ENCODE results near the gene DHRS7B. TPM values are rescaled to one million over a fixed set of nuclear protein-coding genes. Genes with fewer than 3 reads are reported as not detected.
"Not testable (repeated sequence)": the region's sequence is repeated elsewhere in the genome, so short reads cannot be mapped to it uniquely, and the experiment has no call there.

DHRS7B gene
- total and polyA plus RNA-seq, 4 donors, result 19.4 to 55.6 (median 31.7) TPM

DNA sequence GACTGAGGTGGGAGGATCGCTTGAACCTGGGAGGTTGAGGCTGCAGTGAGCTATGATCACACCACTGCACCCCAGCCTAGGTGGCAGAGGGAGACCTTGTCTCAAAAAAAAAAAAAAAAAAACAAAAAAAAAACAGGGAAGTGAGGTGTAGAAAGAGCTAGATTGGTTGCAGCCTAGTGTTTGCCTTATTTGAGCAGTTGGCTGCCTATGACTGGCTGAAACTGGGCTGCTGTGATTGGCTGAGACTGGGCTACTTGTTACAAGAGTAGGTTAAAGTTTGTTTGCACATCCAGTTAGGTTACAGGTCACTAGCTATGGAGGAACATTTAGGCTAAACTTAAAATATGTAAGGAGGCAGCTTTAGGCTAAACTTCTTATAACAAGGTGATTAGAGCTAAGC lies 5.7 kb downstream of the DHRS7B start:
- ATAC-seq (ENCODE audit: insufficient read depth, low FRiP score), result no peak
- H3K4me1 ChIP-seq (ENCODE audit: control insufficient read depth in 5 of 5, insufficient read depth in 5 of 5, low read length in 5 of 5), result peaks cover 0 to 8% (median 6%) of the 10 kb centered on the region in 5 donors
- WGBS, 2 donors, result 94 to 95% methylated on average over 1 of the region's 1 CpG

DNA sequence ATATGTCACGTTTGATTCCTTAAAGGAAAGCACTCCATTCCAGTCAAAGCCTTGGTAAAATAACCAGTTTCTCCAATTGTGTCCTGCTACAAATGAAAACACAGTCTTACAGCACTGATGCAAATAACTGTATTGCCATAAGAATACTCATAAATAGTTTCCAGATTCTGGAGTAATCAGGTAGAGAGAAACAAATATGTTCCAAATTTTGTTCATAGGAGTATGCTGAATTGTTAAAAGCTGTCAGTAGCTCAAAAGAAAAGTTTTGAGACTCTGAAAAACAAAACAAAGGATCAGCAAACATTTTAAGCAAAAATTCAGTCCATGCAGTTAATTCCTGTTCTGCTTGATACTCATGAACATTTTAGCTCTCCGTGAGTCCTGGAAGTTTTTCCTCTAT lies 7.8 kb downstream of the DHRS7B start:
- H3K27ac ChIP-seq (ENCODE audit: low read depth in 1 of 2, low read length in 1 of 2), result no peak overlapping the region
- no peak overlapping the region for H3K4me3 ChIP-seq
- peaks cover 0 to 2% (median 0%) of the 10 kb centered on the region in 4 donors for H3K9me3 ChIP-seq (ENCODE audit: control insufficient read depth in 4 of 4, insufficient read depth in 3 of 4, low read length in 3 of 4)
- no peaks in the 10 kb centered on the region for H3K27me3 ChIP-seq (ENCODE audit: control insufficient read depth in 3 of 3, insufficient read depth in 3 of 3, low read length in 2 of 3)
- ATAC-seq (ENCODE audit: insufficient read depth, low FRiP score) (no peak), DNase-seq (no peak)
- TF ChIP-seq, protein P1, sequence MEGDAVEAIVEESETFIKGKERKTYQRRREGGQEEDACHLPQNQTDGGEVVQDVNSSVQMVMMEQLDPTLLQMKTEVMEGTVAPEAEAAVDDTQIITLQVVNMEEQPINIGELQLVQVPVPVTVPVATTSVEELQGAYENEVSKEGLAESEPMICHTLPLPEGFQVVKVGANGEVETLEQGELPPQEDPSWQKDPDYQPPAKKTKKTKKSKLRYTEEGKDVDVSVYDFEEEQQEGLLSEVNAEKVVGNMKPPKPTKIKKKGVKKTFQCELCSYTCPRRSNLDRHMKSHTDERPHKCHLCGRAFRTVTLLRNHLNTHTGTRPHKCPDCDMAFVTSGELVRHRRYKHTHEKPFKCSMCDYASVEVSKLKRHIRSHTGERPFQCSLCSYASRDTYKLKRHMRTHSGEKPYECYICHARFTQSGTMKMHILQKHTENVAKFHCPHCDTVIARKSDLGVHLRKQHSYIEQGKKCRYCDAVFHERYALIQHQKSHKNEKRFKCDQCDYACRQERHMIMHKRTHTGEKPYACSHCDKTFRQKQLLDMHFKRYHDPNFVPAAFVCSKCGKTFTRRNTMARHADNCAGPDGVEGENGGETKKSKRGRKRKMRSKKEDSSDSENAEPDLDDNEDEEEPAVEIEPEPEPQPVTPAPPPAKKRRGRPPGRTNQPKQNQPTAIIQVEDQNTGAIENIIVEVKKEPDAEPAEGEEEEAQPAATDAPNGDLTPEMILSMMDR (IDR thresholded peaks at IDR 0.05; ENCODE audit: control extremely low read depth, extremely low read depth), result no peak
- WGBS, 2 donors, result 96 to 97% methylated on average over 2 of the region's 2 CpGs
- peaks cover 0 to 8% (median 0%) of the 10 kb centered on the region in 5 donors for H3K4me1 ChIP-seq (ENCODE audit: control insufficient read depth in 5 of 5, insufficient read depth in 5 of 5, low read length in 5 of 5)
- H3K36me3 ChIP-seq (ENCODE audit: control insufficient read depth in 4 of 4, insufficient read depth in 4 of 4, low read length in 4 of 4), result no peaks in the 10 kb centered on the region
- no peak overlapping the region for H3K9ac ChIP-seq (ENCODE audit: insufficient read depth in 1 of 2, low read length in 2 of 2)

More for the DNA sequence above, 5.7 kb downstream of the DHRS7B start:
- TF ChIP-seq, protein P1 (IDR thresholded peaks at IDR 0.05; ENCODE audit: control extremely low read depth, extremely low read depth), result no peak
- no peak overlapping the region for H3K4me3 ChIP-seq
- H3K36me3 ChIP-seq (ENCODE audit: control insufficient read depth in 4 of 4, insufficient read depth in 4 of 4, low read length in 4 of 4), result no peaks in the 10 kb centered on the region
- H3K27me3 ChIP-seq (ENCODE audit: control insufficient read depth in 3 of 3, insufficient read depth in 3 of 3, low read length in 2 of 3), result no peaks in the 10 kb centered on the region
- H3K9me3 ChIP-seq (ENCODE audit: control insufficient read depth in 4 of 4, insufficient read depth in 3 of 4, low read length in 3 of 4), result peaks cover 0 to 2% (median 0%) of the 10 kb centered on the region in 4 donors
- H3K27ac ChIP-seq (ENCODE audit: low read depth in 1 of 2, low read length in 1 of 2), result no peak overlapping the region
- no peak overlapping the region for H3K9ac ChIP-seq (ENCODE audit: insufficient read depth in 1 of 2, low read length in 2 of 2)
- DNase-seq, result no peak

DNA sequence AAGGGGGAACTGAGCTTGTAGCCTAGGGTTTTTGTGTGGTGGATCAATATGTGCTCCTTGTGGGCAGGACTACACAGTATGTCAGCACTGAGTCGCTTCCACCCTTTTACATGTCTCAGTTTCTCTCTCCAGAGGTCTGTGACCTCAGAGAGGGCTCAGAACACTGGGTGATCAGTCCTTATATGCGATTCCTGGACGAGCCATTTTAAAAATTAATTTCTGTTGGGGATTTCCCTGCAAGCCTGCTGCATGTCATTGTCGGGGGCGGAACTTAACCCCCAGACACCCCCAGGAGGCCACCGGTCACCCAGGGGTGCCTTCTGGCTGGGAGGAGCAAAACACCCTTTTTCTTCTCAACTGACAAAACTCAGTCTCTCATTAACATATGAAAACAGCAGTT lies 14.1 kb downstream of the DHRS7B start:
- H3K4me1 ChIP-seq (ENCODE audit: control insufficient read depth in 5 of 5, insufficient read depth in 5 of 5, low read length in 5 of 5), result no peaks in the 10 kb centered on the region
- TF ChIP-seq, protein P1 (IDR thresholded peaks at IDR 0.05; ENCODE audit: control extremely low read depth, extremely low read depth), result no peak
- H3K27me3 ChIP-seq (ENCODE audit: control insufficient read depth in 3 of 3, insufficient read depth in 3 of 3, low read length in 2 of 3), result no peaks in the 10 kb centered on the region
- H3K36me3 ChIP-seq (ENCODE audit: control insufficient read depth in 4 of 4, insufficient read depth in 4 of 4, low read length in 4 of 4), result peaks cover 0 to 8% (median 0%) of the 10 kb centered on the region in 4 donors
- WGBS, 2 donors, result 43 to 78% methylated on average over 6 of the region's 6 CpGs
- no peak overlapping the region for H3K9ac ChIP-seq (ENCODE audit: insufficient read depth in 1 of 2, low read length in 2 of 2)
- H3K4me3 ChIP-seq, result no peak overlapping the region
- no peaks in the 10 kb centered on the region for H3K9me3 ChIP-seq (ENCODE audit: control insufficient read depth in 4 of 4, insufficient read depth in 3 of 4, low read length in 3 of 4)
- ATAC-seq (ENCODE audit: insufficient read depth, low FRiP score) (no peak), DNase-seq (no peak)
- no peak overlapping the region for H3K27ac ChIP-seq (ENCODE audit: low read depth in 1 of 2, low read length in 1 of 2)

DNA sequence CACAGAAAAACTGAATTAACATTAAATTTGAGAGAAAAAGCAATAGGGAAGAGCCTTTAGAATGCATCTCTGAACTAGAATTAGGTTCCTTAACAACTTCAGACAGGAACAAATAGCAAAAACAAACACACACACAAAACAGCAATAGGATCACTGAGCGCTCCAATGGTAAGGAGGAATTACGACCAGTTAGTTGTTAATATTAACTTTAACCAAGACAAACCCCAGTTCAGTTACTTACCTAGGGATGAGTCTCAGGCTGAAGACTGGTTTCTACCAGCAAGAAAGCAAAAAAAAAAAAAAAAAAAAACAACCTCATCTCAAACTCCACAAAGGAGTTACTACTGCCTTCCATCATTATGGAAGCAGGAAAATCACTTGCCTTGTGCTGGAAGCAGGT lies 14.6 kb downstream of the DHRS7B start:
- Histone ChIP-seq H3K9ac (ENCODE audit: insufficient read depth in 1 of 2, low read length in 2 of 2) (no peak overlapping the region), H3K27ac (ENCODE audit: low read depth in 1 of 2, low read length in 1 of 2) (no peak overlapping the region), H3K36me3 (ENCODE audit: control insufficient read depth in 4 of 4, insufficient read depth in 4 of 4, low read length in 4 of 4) (peaks cover 0 to 8% (median 0%) of the 10 kb centered on the region in 4 donors), H3K27me3 (ENCODE audit: control insufficient read depth in 3 of 3, insufficient read depth in 3 of 3, low read length in 2 of 3) (no peaks in the 10 kb centered on the region), H3K9me3 (ENCODE audit: control insufficient read depth in 4 of 4, insufficient read depth in 3 of 4, low read length in 3 of 4) (no peaks in the 10 kb centered on the region), H3K4me3 (no peak overlapping the region), H3K4me1 (ENCODE audit: control insufficient read depth in 5 of 5, insufficient read depth in 5 of 5, low read length in 5 of 5) (no peaks in the 10 kb centered on the region)
- ATAC-seq (ENCODE audit: insufficient read depth, low FRiP score) (no peak), DNase-seq (no peak)
- 83 to 91% methylated on average over 2 of the region's 2 CpGs for WGBS, 2 donors
- TF ChIP-seq, protein P1 (IDR thresholded peaks at IDR 0.05; ENCODE audit: control extremely low read depth, extremely low read depth), result no peak

DNA sequence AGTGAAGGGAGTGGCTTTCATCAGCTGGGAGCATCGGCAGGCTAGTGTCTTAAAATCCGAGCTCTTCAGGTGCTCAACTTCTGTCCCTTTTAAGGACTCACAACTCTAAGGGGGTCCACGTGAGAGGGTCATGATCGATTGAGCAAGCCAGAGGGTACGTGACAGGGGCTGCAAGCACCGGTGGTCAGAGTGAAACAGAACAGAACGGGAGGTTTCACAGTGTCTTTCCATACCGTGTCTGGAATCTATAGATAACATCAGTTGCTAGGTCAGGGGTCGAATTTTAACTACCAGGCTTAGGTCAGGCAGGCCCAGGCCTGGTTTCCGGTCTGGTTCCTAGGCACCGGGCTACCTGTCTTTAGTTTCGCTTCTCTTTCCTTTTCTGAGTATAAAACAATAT lies 15.3 kb downstream of the DHRS7B start:
- not testable (repeated sequence) for H3K9ac ChIP-seq (ENCODE audit: insufficient read depth in 1 of 2, low read length in 2 of 2); ATAC-seq (ENCODE audit: insufficient read depth, low FRiP score); H3K9me3 ChIP-seq (ENCODE audit: control insufficient read depth in 4 of 4, insufficient read depth in 3 of 4, low read length in 3 of 4); H3K4me3 ChIP-seq; DNase-seq; H3K27me3 ChIP-seq (ENCODE audit: control insufficient read depth in 3 of 3, insufficient read depth in 3 of 3, low read length in 2 of 3); H3K27ac ChIP-seq (ENCODE audit: low read depth in 1 of 2, low read length in 1 of 2); H3K4me1 ChIP-seq (ENCODE audit: control insufficient read depth in 5 of 5, insufficient read depth in 5 of 5, low read length in 5 of 5); H3K36me3 ChIP-seq (ENCODE audit: control insufficient read depth in 4 of 4, insufficient read depth in 4 of 4, low read length in 4 of 4)
- WGBS, 2 donors, result 65 to 82% methylated on average over 12 of the region's 12 CpGs
